Stimulated activated CD4-positive, alpha-beta T cell treated with anti-CD3 and anti-CD28 coated beads, Interleukin-15, amount 100 ng/mL, for 1 hour (primary cell): ENCODE measurements around the gene SIPA1L3.
"Not testable (repeated sequence)": the region's sequence is repeated elsewhere in the genome, so short reads cannot be mapped to it uniquely, and the experiment has no call there.

Experiments used
- DNase-seq, 2 donors: peaks; one replicate each; pipeline ENCODE4 v3.0.0-alpha.2; 2020; ENCODE audit warnings: low read depth in 1 of 2, low spot score in 1 of 2

SIPA1L3 gene

DNA sequence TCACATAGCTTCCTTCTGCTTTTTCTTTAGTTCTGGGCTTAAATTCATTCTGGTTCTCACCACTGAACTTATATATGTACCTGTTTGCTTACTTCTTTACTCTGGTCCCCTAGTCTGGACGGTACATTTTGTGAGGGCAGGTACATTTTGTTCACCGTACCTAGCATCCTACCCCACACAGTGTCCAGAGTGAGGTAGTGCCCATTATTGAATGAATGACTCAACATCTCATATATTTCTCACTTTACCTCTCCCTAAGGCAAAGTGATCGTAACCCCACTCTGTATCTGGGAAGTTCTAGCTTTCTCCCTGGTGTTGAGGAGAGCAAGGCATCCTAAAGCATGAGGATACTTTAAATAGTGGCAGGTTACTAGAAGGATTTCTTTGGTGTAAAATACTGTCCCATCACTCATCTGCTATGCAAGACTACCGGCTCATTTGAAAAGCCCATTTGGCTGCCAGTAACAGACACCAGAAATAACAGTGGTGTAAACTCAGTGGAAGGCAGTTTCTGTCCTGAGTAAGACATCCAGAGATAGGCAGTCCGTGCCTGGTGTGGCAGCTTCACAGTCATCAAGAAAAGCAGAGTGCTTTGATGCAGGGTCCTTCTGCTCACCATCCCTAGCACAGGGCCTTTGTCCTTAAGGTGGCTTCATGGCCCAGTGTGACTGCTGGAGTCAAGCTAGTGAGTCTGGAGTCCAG lies 111.8 kb downstream of the SIPA1L3 start:
- no peak for DNase-seq

DNA sequence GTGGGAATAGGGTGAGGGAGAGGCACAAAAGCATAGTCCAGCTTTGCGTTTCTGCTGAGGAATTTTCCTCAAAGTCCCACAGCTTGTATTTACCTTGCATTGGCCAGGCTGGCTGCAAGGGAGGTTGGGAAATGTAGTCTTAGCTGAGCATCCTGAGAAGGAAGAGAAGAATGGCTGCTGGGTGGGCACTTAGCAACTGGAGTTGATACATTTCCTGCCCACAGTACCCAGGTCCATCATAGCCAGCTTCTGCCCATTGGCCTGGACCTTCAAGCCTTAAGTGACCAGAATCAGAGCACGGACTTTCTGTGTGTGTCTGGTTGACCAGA lies 112.4 kb downstream of the SIPA1L3 start:
- no peak for DNase-seq

DNA sequence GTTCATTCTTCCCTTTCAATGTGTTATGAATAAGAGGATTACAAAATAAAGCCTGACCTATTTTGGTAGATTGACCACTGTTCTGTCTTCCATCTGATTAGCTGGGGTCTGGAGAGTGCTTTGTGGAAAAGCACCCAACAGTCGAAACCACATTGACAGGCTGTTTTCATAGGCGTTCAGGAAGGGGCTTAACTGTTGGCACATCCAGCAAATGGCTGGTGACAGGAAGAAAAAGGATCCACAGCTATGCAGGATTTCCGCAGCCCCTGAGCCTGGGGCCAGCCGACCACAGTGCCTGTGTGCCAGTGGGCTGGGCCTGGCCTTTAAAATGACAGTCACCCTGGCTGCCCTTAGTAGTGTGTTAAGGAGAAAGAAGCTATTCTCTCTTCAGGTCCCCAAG lies 113.3 kb downstream of the SIPA1L3 start:
- no peak for DNase-seq

DNA sequence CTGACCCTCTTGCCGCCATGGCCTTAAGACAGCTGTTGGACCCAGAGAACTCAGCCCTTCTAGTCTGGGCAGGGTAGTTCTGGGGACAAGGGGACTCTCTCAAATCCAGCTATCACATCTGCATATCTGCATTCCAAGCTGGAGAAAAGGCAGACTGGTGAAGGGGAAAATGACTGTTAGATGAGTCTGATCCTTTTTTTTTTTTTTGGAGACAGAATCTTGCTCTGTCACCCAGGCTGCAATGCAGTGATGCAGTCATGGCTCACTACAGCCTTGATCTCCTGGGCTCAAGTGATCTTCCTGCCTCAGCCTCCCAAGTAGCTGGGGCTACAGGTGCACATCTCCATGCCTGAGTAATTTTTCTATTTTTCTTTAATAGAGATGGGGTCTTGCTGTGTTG lies 114.3 kb downstream of the SIPA1L3 start:
- no peak for DNase-seq

DNA sequence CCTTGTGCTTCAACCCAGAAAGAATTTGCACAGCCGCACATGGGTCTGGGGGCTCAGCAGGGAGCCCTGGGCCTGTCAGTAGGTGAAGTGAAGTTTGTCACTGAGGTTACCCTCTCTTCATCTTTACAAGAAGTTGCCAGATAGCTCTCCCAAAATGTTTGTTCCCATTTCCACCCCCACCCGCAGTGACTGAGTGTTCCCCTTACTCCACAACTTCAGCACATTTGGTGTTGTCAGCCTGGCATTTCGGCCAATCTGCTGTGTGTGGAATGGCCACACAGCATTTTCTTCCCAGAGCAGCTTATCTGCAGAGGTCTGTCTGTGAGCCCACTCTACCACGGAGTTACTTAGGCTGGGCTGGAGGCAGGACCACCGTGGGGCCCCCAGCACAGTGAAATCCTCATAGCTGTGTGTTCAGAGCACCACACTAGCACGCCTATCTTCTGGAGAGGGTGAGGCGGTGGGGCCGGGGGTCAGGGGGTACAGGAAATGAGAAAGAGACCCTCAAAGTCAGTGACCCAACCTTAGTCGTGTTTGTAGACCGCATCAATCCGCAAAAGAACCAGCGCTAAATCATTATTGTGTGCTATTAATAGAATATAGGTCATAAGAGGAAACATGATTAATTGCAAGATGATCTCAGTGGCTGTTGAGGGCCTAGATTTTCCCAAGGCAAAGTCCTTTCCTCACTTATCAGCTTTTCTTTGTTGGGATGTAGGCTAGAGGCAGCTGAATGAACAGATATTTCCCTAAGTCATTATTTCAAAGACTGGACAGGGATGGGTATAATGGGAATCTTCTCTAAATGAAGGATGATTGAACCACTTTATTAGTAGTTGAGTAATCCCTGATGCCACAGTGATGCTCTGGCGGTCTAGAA lies 116.0 kb downstream of the SIPA1L3 start:
- no peak for DNase-seq

DNA sequence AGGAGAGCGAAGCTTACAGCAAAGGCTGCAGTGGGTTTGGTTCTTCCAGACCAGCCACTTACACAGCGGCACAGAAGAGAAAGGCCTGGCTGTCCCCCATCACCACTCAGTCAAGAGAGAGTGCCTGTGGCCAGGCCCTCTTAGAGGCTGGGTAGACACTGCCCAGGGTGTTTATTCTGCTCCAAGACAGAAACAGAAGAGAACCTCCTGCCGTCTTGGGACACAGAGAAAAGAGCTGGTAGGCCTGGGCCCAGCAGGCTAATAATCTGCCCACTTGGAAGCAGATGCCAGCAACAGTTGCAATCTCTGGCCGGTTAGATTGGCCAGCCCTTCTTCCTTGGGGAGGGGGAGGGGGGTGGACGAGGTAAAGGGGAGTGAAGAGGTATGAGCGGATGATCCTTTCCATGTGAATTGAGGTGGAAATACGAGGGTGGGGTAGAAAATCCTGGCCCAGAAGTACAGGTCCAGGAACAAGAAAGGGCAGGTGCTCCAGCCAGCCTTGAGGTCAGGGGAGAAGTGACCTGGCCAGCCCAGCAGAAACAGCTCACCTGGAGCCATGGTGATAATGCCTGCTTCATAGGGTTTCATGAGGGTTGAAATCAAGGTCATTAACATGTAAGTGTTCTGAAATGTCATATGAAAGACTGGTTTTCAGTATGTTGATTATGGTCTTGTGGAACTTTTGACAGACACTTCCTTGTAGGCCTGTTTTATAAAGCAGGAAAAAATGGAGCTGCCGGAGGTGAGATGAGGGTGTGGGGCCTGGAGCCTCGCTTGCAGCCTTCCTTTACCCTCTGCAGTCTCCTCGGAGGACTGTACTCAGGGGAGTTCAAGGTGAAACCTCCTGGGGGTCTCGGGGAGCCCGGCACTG lies 116.9 kb downstream of the SIPA1L3 start:
- DNase-seq = no peak

DNA sequence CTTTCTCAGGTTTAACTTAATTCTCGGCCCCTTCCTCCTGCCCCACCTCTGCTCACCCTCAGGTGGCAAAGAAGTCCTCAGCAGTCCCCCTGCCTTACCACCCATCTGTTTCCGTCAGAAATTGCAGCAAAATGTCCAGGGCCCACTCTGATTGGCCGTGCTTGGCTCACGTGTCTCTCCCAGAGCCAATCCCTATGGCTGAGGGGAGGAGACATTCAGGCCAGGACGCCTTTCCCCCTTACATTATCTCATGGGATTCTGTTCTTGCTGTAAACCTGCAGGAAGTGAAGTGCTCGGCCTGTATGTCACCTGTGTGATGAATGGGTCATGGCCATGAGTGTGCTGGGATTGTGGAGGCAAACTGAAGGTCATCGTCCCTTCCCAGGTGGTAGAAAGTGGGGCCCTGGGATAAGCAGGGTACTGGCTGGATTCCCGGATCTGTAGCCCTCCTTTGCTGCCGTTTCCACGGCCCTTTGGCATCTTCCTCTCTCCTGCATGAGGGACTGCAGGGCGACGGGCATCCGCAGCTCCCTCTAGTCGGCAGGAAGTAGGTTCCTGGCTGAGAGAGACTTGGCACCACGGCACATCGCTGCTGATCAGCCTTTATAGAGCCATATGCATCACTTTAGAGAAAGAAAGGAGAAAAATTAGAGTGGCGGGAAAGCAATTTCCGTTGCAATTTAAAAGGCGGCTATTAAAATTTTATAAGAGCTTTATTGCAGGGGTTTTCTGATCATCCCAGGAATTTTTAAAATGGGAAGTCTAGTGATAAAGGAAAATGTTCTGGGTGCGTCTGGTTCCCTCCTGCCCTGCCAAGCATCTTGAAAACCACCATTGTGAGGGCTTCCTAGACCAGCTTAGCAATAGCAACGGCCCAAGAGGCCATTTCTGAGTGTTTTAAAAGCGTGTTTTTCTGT lies 118.2 kb downstream of the SIPA1L3 start:
- no peak for DNase-seq

DNA sequence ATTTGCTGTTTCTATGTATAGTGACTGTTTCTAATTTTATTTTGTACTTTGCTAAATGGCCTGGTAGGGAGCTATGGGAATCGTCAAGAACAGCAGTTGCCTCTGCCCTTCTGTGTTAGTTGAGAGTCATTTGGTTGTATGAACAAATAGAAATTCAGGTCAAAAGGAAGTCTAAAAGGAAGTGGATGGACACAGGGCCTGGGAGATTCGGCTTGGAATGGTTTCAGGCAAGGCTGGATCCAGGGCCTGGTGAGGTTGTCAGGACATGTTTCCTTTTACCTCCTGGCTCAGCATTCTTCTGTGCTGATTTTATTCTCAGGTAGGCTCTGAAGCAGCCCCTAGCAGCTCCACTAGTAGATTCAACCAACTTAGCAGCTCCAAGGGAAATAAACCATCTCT lies 118.9 kb downstream of the SIPA1L3 start:
- no peak for DNase-seq

DNA sequence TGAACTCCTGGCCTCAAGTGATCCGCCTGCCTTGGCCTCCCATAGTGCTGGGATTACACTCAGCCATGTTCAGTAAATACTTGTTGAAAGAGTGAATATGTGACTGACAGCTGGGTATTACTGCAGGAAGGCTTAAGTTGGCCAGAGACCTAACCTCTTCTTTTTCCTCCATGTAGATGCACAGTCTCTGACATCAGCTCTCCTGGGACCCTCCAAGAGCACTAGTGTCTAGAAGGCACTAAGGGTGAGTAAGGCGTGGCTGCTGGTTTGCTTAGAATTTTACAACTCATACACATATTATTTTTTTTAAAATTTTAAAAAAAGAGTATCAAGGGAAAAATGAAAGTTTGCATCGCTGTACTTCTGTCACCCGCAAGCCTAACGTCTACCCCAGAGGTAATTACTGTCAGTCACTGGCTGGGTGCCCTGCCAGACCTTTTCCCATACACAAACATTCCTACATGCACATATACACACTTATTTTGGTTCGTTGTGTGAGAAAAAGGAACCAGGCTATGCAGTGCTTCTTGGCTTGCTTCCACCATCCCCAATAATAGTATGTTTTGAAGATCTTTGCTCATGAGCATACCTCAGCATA lies 122.0 kb downstream of the SIPA1L3 start:
- DNase-seq = no peak

DNA sequence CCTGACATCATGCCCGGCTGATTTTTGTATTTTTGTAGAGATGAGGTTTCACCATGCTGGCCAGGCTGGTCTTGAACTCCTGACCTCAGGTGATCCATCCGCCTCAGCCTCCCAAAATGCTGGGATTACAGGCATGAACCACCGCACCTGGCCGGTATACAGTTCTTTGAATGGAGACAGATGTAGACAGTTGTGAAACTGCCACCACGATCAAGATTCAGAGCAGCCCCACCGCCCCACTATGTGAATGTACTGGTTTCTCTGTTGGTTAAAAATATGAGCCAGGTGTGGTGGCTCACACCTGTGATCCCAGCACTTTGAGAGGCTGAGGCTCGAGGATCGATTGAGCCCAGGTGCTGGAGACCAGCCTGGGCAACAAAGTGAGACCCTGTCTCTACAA lies 123.0 kb downstream of the SIPA1L3 start:
- DNase-seq = not testable (repeated sequence)

DNA sequence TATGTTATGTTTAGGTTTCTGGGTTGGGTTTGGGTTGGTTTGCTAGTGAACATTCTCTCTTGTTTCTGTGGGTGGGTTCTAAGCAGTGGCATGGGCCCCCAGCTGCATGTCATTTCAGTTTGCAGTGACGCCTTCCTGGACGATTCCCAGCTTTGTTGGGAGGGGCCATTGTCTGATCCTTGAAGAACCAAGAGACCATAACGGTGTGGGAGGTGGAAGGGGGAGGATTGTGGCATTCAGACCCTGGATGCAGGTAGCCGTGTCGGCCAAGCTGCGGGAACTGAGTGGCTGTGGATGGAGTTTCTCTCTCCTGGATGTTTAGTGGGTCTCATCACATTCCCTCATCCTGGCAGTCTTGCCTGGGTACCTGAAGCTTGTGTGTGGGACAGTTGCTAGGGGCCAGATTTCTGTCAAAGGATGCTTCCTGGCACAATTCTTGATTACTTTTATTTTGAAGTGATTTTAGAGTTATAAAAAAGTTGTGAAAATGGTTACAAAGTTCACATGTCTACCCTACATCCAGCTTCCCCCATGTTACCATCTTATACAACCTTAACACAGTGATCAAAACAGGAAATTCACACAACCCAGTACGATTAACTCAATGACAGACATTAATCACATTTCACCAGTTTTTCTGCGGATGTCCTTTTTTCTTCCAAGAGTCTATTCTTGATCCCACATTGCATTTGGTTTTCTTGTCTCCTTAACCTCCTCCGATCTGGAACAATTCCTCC lies 123.8 kb downstream of the SIPA1L3 start:
- no peak for DNase-seq

DNA sequence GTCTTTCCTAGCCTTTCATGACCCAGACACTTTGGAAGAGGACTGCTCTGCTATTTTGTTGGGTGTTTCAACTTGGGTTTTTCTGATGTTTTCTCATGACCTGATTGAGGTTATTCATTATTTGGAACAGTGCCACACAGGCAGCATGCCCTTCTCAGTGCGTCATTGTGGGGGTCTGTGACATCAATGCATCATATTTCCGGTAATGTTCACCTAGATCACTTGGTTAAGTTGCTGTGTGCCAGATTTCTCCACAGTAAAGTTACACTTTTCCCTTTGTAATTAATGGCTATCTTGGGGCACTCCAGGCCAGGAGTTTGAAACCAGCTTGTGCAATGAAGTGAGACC lies 124.4 kb downstream of the SIPA1L3 start:
- no peak for DNase-seq

DNA sequence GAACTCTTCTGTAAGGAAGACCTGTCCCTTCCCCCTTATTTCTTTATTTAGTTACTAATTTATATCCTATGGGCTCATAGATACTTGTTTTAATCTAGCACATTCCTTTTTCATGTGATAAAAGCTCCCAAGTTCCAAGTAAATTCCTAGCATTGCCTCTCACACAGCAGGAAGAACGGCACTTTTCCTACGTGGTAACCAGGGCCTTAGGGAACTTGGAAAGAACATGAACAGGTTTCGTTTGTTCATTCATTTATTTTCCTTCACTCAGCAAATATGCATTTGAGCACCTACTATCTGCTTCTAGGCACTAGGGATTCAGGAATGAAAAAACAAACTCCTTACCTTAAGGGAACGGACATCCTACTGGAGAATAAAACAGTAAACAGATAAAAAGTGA lies 125.1 kb downstream of the SIPA1L3 start:
- DNase-seq = no peak

DNA sequence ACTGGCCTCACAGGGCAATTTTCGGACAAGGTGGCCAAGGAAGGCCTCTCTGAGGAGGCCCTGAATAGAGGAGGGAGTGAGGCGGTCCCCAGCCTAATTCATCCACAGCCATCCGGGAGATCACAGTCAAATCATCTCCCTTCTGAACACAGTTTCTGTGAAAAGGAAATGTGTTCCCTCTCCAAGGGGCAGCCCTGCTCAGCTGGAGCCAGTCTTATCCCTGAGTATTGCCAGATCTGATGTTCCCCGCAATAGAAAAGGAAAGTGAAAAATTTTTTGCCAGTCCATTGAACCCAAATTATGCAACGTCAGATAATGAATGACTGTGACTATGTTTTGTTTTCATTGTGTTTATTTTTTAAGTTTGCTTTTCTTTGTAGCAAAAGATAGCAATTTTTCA lies 125.9 kb downstream of the SIPA1L3 start:
- DNase-seq = no peak

DNA sequence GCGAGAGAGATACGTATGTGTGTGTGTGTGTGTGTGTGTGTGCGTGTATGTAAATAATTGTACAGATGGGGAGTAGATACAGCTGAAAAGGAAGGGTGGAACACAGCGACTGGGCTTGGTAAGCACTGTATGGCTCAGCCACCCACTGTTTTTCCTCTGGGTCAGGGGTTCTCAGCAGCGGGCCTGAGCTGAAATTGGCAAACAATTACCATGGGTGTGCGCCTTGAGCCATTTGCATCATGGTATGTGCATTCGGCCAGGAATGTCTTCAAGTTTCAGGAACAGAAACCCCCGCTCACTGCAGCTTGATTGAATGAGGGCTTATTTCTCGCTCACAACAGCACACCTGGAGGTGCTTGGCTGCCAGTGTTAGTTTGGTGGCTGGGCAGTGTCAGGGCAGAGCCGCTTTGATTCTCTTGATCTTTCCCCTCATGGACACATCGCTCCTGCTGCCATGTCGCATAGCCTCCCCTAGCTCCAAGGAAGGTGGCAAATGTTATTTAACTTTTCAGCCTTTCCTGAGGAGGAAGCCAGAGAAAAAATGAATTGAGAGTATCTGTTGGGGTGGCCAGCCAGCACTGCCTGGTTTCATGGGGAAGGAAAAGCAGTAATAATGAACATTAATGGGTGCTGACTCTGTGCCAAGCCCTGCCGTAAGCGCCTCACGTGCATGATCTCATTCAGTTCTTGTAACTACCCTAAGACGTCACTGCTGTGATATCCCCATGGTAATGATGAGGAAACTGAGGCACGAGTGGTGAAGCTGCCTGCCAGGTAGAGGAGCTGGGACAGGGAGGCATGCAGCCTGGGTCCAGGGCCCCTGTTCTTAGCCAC lies 126.9 kb downstream of the SIPA1L3 start:
- no peak for DNase-seq

DNA sequence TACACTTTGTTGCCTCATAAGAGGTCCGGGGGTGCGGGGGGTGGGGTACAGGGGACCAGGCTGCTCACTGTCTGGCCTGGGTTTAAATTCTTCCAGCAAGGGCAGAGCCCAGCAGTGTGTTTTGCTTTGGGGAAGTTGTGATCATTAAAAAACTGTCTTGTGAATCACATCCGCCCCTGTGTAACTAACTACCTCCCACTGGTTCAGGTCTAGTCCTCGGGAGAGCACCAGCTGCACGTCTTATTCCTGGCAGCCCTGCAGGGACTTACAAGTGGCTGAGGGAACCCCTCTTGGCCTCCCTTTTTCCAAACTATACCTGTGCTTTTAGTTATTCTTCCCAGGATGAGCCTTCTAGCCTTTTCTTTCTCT lies 127.5 kb downstream of the SIPA1L3 start:
- DNase-seq = no peak

DNA sequence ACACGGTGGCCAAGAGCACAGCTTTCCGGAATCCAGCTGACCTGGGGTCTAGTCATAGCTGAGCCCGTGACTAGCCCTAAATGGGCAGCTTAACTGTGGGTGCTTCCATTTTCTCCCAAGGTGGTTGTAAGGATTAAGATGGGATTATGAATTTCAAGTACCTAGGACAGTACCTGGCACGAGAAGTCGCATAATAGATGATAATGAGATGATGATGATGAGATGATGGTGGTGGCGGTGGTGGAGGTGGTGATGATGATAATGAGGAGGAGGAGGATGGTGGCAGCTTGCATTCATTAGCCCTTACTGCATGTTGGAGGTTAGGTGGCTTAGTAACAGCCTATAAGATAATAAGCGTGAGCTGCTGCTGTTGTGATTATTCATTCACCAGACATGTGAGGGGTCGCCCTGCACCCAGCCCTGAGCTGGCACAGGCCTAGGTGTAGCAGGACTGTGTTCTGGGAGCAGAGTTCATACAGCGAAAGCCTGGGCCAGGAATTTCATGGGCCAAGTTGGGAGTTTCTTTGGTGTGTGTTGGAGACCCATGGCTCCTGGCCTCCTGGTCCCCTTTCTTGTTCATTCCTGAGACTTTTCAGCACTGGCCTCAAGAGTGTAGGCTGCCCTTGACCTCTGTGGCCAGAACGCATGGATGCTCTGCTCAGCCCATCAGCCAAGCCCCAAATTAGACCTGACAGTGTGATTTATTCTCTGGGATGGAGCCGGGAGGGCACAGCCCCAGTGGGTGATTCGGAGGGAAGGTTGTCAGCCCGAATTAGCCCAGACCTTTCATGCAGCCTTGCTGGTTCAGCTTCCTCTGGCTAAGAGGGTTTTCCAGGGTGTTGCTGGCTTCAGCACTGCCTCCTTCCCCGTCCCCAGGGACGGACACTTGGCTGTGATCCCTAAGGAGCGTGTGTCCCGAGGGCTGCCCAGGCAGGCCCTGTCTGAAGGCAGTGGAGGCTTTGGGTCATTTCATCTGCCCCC lies 128.8 kb downstream of the SIPA1L3 start:
- DNase-seq = no peak
